ENCODE data around the gene MRPS23. TPM values are rescaled to one million over a fixed set of nuclear protein-coding genes. Genes with fewer than 3 reads are reported as not detected.
A peak's percentile ranks its signal among the peaks of the same experiment; 100 is the strongest.

MRPS23 gene
- total and polyA plus RNA-seq, 2 of the 13 experiments (the other 11 are each of a cell fraction or from before 2014, with no cell fraction given) = 63.2 to 181 TPM

- TF ChIP-seq ZNF512B (CRISPR knock-in tag; IDR thresholded peaks at IDR 0.05; ENCODE audit: borderline replicate concordance) = no peak
- TF ChIP-seq MXD1 (CRISPR knock-in tag; IDR thresholded peaks at IDR 0.05) = no peak
- TF ChIP-seq MEIS2 (CRISPR knock-in tag; IDR thresholded peaks at IDR 0.05) = no peak
- peak; percentile 63 for TF ChIP-seq RBM22 (optimal IDR thresholded peaks at IDR 0.05; ENCODE audit: low read length)
- TF ChIP-seq RAD21 (CRISPR knock-in tag; IDR thresholded peaks at IDR 0.05) = no peak
- TF ChIP-seq STAG1 (CRISPR knock-in tag; IDR thresholded peaks at IDR 0.05) = no peak
- no peak for TF ChIP-seq ZSCAN29 (CRISPR knock-in tag; conservative IDR thresholded peaks at IDR 0.05)
- TF ChIP-seq SIX1 (CRISPR knock-in tag; IDR thresholded peaks at IDR 0.05; ENCODE audit: borderline replicate concordance) = 0 out of 2 replicates have a peak, but pooled peaks have one; percentile 55
- no peak for TF ChIP-seq MBD4 (IDR thresholded peaks at IDR 0.05; ENCODE audit: borderline replicate concordance, low read length)
- no peak; the same call in 1 of the 2 replicates for TF ChIP-seq HIVEP1 (CRISPR knock-in tag; IDR thresholded peaks at IDR 0.05)
- peak; percentile 96 for TF ChIP-seq ZNF605 (CRISPR knock-in tag; IDR thresholded peaks at IDR 0.05)
- TF ChIP-seq KMT2A (CRISPR knock-in tag; IDR thresholded peaks at IDR 0.05) = no peak
- TF ChIP-seq ZFP62 (CRISPR knock-in tag; IDR thresholded peaks at IDR 0.05) = no peak
- no peak; the same call in none of the 2 replicates for TF ChIP-seq PATZ1 (CRISPR knock-in tag; IDR thresholded peaks at IDR 0.05)
- TF ChIP-seq IRF9 (CRISPR knock-in tag; IDR thresholded peaks at IDR 0.05; ENCODE audit: borderline replicate concordance) = no peak; the same call in 1 of the 2 replicates
- no peak for TF ChIP-seq HDAC6 (IDR thresholded peaks at IDR 0.05; ENCODE audit: low read depth, low read length)
- no peak for TF ChIP-seq ZNF260 (CRISPR knock-in tag; IDR thresholded peaks at IDR 0.05; ENCODE audit: borderline replicate concordance, low read depth)
- peak; percentile 62; the same call in 1 of the 2 replicates for TF ChIP-seq IKZF5 (CRISPR knock-in tag; IDR thresholded peaks at IDR 0.05)
- TF ChIP-seq ELF4 (CRISPR knock-in tag; IDR thresholded peaks at IDR 0.05; ENCODE audit: borderline replicate concordance) = peak; percentile 66; the same call in 1 of the 2 replicates
- TF ChIP-seq MZF1 (CRISPR knock-in tag; IDR thresholded peaks at IDR 0.05; ENCODE audit: borderline replicate concordance) = no peak
- TF ChIP-seq RFX1 (IDR thresholded peaks at IDR 0.05) = no peak
- TF ChIP-seq ZMYM4 (CRISPR knock-in tag; IDR thresholded peaks at IDR 0.05) = peak; percentile 69
Observed at GRCh38 chr17:57862694-57863667, 13.1 kb upstream of the MRPS23 start (continued).

Data from HepG2 (cell line).